Kidney epithelial cell (primary cell): ENCODE data around the gene SEMA5A. TPM values are rescaled to one million over a fixed set of nuclear protein-coding genes. Genes with fewer than 3 reads are reported as not detected.

Experiments used
- DNase-seq: peaks from one replicate; pipeline ENCODE4 v3.0.0-alpha.2; 2010; ENCODE audit warnings: low read depth
- H3K27me3 ChIP-seq: 2 replicates; pipeline ENCODE4 v1.6.0; 2011; ENCODE audit warnings: low read length; ENCODE audit not compliant: control insufficient read depth, insufficient read depth
- H3K36me3 ChIP-seq: 2 replicates; pipeline ENCODE4 v1.5.1; 2011; ENCODE audit warnings: low read length; ENCODE audit not compliant: control insufficient read depth, insufficient read depth
- H3K4me3 ChIP-seq: 2 replicates; pipeline ENCODE4 v1.5.1; 2011; ENCODE audit warnings: low read depth, mild to moderate bottlenecking, control low read depth, low read length
- CTCF ChIP-seq: IDR thresholded peaks from 2 replicates; pipeline ENCODE4 v1.5.1; 2011; ENCODE audit warnings: mild to moderate bottlenecking, moderate library complexity, low read length, control low read depth, inconsistent platforms; ENCODE audit not compliant: insufficient read depth, poor library complexity, severe bottlenecking
- total RNA-seq: library from RNA; depleted of rRNA; stranded (reverse); fragments of >200 nt; gene quantifications from 2 replicates; pipeline ENCODE4 v1.2.3, GENCODE V29; 2015

SEMA5A gene
- total RNA-seq, 1 donor from 2014 or later: 4.7 TPM

DNA sequence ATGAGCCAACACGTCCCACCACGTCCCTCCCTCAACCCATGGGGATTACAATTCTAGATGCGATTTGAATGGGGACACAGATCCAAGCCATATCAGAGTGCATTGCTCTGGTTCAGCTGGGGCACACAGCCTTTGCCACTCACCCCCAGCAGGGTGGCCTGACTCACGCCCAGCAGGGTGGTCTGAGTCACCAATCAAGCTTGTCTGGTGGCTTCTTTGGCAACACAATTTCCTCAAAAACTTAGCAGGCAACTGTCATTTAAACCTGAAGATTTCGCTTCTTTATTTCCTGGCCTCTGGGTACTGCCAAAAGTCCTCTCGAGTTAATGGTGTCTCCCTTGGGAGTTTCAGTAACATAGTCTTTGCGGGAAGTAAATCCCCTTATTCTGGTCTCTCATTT lies 16.3 kb upstream of the SEMA5A start:
- H3K4me3 ChIP-seq: no peak overlapping the region
- no peak for DNase-seq

GRCh38 chr5:9559965-9560364 lies 14.1 kb upstream of the SEMA5A start:
- H3K4me3 ChIP-seq: no peak overlapping the region
- no peaks in the 10 kb centered on the region for H3K36me3 ChIP-seq
- no peaks in the 10 kb centered on the region for H3K27me3 ChIP-seq
- no peak for DNase-seq
- no peak for TF ChIP-seq CTCF

More for the DNA sequence above, 16.3 kb upstream of the SEMA5A start:
- Histone ChIP-seq H3K36me3 (no peaks in the 10 kb centered on the region), H3K27me3 (no peaks in the 10 kb centered on the region)
- TF ChIP-seq CTCF: no peak

- no peak overlapping the region for H3K4me3 ChIP-seq
- H3K27me3 ChIP-seq: no peaks in the 10 kb centered on the region
- H3K36me3 ChIP-seq: no peaks in the 10 kb centered on the region
- no peak for TF ChIP-seq CTCF
- DNase-seq: no peak
Measured at GRCh38 chr5:9558319-9558965, 12.6 kb upstream of the SEMA5A start.

- Histone ChIP-seq H3K4me3 (no peak overlapping the region), H3K27me3 (no peaks in the 10 kb centered on the region), H3K36me3 (no peaks in the 10 kb centered on the region)
- DNase-seq: no peak
- no peak for TF ChIP-seq CTCF
Measured at GRCh38 chr5:9557696-9558095, 11.8 kb upstream of the SEMA5A start.

DNA sequence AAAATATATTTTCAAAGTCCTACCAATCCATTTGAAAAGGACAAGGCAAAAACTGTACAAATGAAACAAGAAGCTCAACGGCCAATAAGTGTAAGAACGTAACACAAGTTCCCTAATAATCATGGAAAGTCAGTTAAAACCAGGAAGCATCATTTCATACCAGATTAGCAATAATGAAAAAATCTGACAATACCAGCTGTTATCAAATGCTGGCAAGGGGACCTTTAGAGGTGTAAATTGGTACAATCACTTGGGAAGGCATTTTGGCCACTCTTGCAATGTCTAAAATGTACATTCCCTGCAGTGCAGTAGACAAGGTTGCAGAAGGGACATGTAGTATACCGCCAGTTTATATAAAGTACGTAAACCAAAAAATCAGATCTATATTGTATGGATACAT lies 10.1 kb upstream of the SEMA5A start:
- Histone ChIP-seq H3K36me3 (no peaks in the 10 kb centered on the region), H3K27me3 (no peaks in the 10 kb centered on the region), H3K4me3 (no peak overlapping the region)
- no peak for TF ChIP-seq CTCF
- no peak for DNase-seq

- no peaks in the 10 kb centered on the region for H3K27me3 ChIP-seq
- no peak for TF ChIP-seq CTCF
- no peak for DNase-seq
- no peaks in the 10 kb centered on the region for H3K36me3 ChIP-seq
- H3K4me3 ChIP-seq: no peak overlapping the region
Measured at GRCh38 chr5:9554122-9554521, 8.2 kb upstream of the SEMA5A start.
